ENCODE results near the gene CYB5R2.

The CYB5R2 gene

GRCh38 chr11:7690648-7691047, 17.3 kb upstream of the CYB5R2 start:
- TF ChIP-seq EZH2 (IDR thresholded peaks at IDR 0.05) (no peak), FOXP2 (optimal IDR thresholded peaks at IDR 0.05; ENCODE audit: control extremely low read depth, extremely low read length, insufficient read depth) (no peak), POLR2AphosphoS5 (IDR thresholded peaks at IDR 0.05; ENCODE audit: borderline replicate concordance, low read depth, low read length) (no peak)
- H3K9me3 ChIP-seq (ENCODE audit: low read depth, low read length) = no peaks in the 10 kb centered on the region
- H3K36me3 ChIP-seq (ENCODE audit: insufficient read depth, low read length) = no peaks in the 10 kb centered on the region
- H3K4me3 ChIP-seq = no peak overlapping the region
- H3K9ac ChIP-seq (ENCODE audit: insufficient read length) = no peak overlapping the region
- H3K27ac ChIP-seq = no peak overlapping the region
- no peak for DNase-seq (ENCODE audit: low read depth, low spot score)

- TF ChIP-seq POLR2AphosphoS5 (IDR thresholded peaks at IDR 0.05; ENCODE audit: borderline replicate concordance, low read depth, low read length) (no peak), EZH2 (IDR thresholded peaks at IDR 0.05) (no peak), FOXP2 (optimal IDR thresholded peaks at IDR 0.05; ENCODE audit: control extremely low read depth, extremely low read length, insufficient read depth) (no peak)
- Histone ChIP-seq H3K9me3 (ENCODE audit: low read depth, low read length) (no peaks in the 10 kb centered on the region), H3K4me3 (no peak overlapping the region), H3K36me3 (ENCODE audit: insufficient read depth, low read length) (no peaks in the 10 kb centered on the region), H3K9ac (ENCODE audit: insufficient read length) (no peak overlapping the region), H3K27ac (no peak overlapping the region)
- no peak for DNase-seq (ENCODE audit: low read depth, low spot score)
Measured at GRCh38 chr11:7689239-7689638, 15.9 kb upstream of the CYB5R2 start.

GRCh38 chr11:7688238-7688826, 15.0 kb upstream of the CYB5R2 start:
- no peak for DNase-seq (ENCODE audit: low read depth, low spot score)
- no peak overlapping the region for H3K27ac ChIP-seq

GRCh38 chr11:7687386-7687785, 14.1 kb upstream of the CYB5R2 start:
- no peak for TF ChIP-seq EZH2 (IDR thresholded peaks at IDR 0.05)
- TF ChIP-seq FOXP2 (optimal IDR thresholded peaks at IDR 0.05; ENCODE audit: control extremely low read depth, extremely low read length, insufficient read depth) = no peak
- TF ChIP-seq POLR2AphosphoS5 (IDR thresholded peaks at IDR 0.05; ENCODE audit: borderline replicate concordance, low read depth, low read length) = no peak
- H3K9ac ChIP-seq (ENCODE audit: insufficient read length) = no peak overlapping the region
- H3K4me3 ChIP-seq = no peak overlapping the region
- DNase-seq (ENCODE audit: low read depth, low spot score) = no peak
- H3K9me3 ChIP-seq (ENCODE audit: low read depth, low read length) = no peaks in the 10 kb centered on the region
- no peaks in the 10 kb centered on the region for H3K36me3 ChIP-seq (ENCODE audit: insufficient read depth, low read length)
- H3K27ac ChIP-seq = no peak overlapping the region

More at GRCh38 chr11:7688238-7688826, 15.0 kb upstream of the CYB5R2 start:
- H3K9me3 ChIP-seq (ENCODE audit: low read depth, low read length) = no peaks in the 10 kb centered on the region
- no peak for TF ChIP-seq FOXP2 (optimal IDR thresholded peaks at IDR 0.05; ENCODE audit: control extremely low read depth, extremely low read length, insufficient read depth)
- no peak for TF ChIP-seq EZH2 (IDR thresholded peaks at IDR 0.05)
- TF ChIP-seq POLR2AphosphoS5 (IDR thresholded peaks at IDR 0.05; ENCODE audit: borderline replicate concordance, low read depth, low read length) = no peak
- H3K9ac ChIP-seq (ENCODE audit: insufficient read length) = no peak overlapping the region
- H3K4me3 ChIP-seq = no peak overlapping the region
- H3K36me3 ChIP-seq (ENCODE audit: insufficient read depth, low read length) = no peaks in the 10 kb centered on the region

GRCh38 chr11:7686761-7687160, 13.5 kb upstream of the CYB5R2 start:
- TF ChIP-seq POLR2AphosphoS5 (IDR thresholded peaks at IDR 0.05; ENCODE audit: borderline replicate concordance, low read depth, low read length) = no peak
- no peak for TF ChIP-seq FOXP2 (optimal IDR thresholded peaks at IDR 0.05; ENCODE audit: control extremely low read depth, extremely low read length, insufficient read depth)
- no peak for TF ChIP-seq EZH2 (IDR thresholded peaks at IDR 0.05)

GRCh38 chr11:7683571-7683970, 10.3 kb upstream of the CYB5R2 start:
- no peak for DNase-seq (ENCODE audit: low read depth, low spot score)
- no peak overlapping the region for H3K4me3 ChIP-seq
- no peak overlapping the region for H3K27ac ChIP-seq
- H3K9ac ChIP-seq (ENCODE audit: insufficient read length) = no peak overlapping the region
- H3K9me3 ChIP-seq (ENCODE audit: low read depth, low read length) = no peaks in the 10 kb centered on the region
- no peaks in the 10 kb centered on the region for H3K36me3 ChIP-seq (ENCODE audit: insufficient read depth, low read length)
- no peak for TF ChIP-seq POLR2AphosphoS5 (IDR thresholded peaks at IDR 0.05; ENCODE audit: borderline replicate concordance, low read depth, low read length)

More at GRCh38 chr11:7686761-7687160, 13.5 kb upstream of the CYB5R2 start:
- H3K9me3 ChIP-seq (ENCODE audit: low read depth, low read length) = no peaks in the 10 kb centered on the region
- H3K36me3 ChIP-seq (ENCODE audit: insufficient read depth, low read length) = no peaks in the 10 kb centered on the region
- no peak overlapping the region for H3K27ac ChIP-seq
- H3K4me3 ChIP-seq = no peak overlapping the region
- no peak overlapping the region for H3K9ac ChIP-seq (ENCODE audit: insufficient read length)
- no peak for DNase-seq (ENCODE audit: low read depth, low spot score)

GRCh38 chr11:7677796-7678201, 4.5 kb upstream of the CYB5R2 start:
- DNase-seq (ENCODE audit: low read depth, low spot score) = no peak
- no peaks in the 10 kb centered on the region; the same call in 1 of the 2 replicates for H3K9me3 ChIP-seq (ENCODE audit: low read depth, low read length)
- no peak overlapping the region for H3K27ac ChIP-seq
- TF ChIP-seq POLR2AphosphoS5 (IDR thresholded peaks at IDR 0.05; ENCODE audit: borderline replicate concordance, low read depth, low read length) (no peak), FOXP2 (optimal IDR thresholded peaks at IDR 0.05; ENCODE audit: control extremely low read depth, extremely low read length, insufficient read depth) (no peak), EZH2 (IDR thresholded peaks at IDR 0.05) (no peak)
- H3K9ac ChIP-seq (ENCODE audit: insufficient read length) = no peak overlapping the region
- H3K4me3 ChIP-seq = no peak overlapping the region
- no peaks in the 10 kb centered on the region for H3K36me3 ChIP-seq (ENCODE audit: insufficient read depth, low read length)

GRCh38 chr11:7677071-7677470, 3.8 kb upstream of the CYB5R2 start:
- no peaks in the 10 kb centered on the region for H3K36me3 ChIP-seq (ENCODE audit: insufficient read depth, low read length)
- H3K9ac ChIP-seq (ENCODE audit: insufficient read length) = no peak overlapping the region
- no peak for TF ChIP-seq FOXP2 (optimal IDR thresholded peaks at IDR 0.05; ENCODE audit: control extremely low read depth, extremely low read length, insufficient read depth)
- TF ChIP-seq POLR2AphosphoS5 (IDR thresholded peaks at IDR 0.05; ENCODE audit: borderline replicate concordance, low read depth, low read length) = no peak
- no peak for TF ChIP-seq EZH2 (IDR thresholded peaks at IDR 0.05)
- no peaks in the 10 kb centered on the region; the same call in 1 of the 2 replicates for H3K9me3 ChIP-seq (ENCODE audit: low read depth, low read length)
- DNase-seq (ENCODE audit: low read depth, low spot score) = peak; percentile 42
- H3K27ac ChIP-seq = no peak overlapping the region
- H3K4me3 ChIP-seq = no peak overlapping the region

GRCh38 chr11:7675631-7676030, 2.3 kb upstream of the CYB5R2 start:
- no peak overlapping the region for H3K9ac ChIP-seq (ENCODE audit: insufficient read length)
- H3K27ac ChIP-seq = no peak overlapping the region
- no peak for TF ChIP-seq POLR2AphosphoS5 (IDR thresholded peaks at IDR 0.05; ENCODE audit: borderline replicate concordance, low read depth, low read length)
- no peak for TF ChIP-seq FOXP2 (optimal IDR thresholded peaks at IDR 0.05; ENCODE audit: control extremely low read depth, extremely low read length, insufficient read depth)
- TF ChIP-seq EZH2 (IDR thresholded peaks at IDR 0.05) = no peak
- no peak overlapping the region for H3K4me3 ChIP-seq
- DNase-seq (ENCODE audit: low read depth, low spot score) = no peak
- H3K36me3 ChIP-seq (ENCODE audit: insufficient read depth, low read length) = no peaks in the 10 kb centered on the region
- H3K9me3 ChIP-seq (ENCODE audit: low read depth, low read length) = no peaks in the 10 kb centered on the region; the same call in 1 of the 2 replicates
